Superior temporal gyrus (tissue), 1 donor: ENCODE results near the gene UGT2B7.
"Not testable (repeated sequence)": the region's sequence is repeated elsewhere in the genome, so short reads cannot be mapped to it uniquely, and the experiment has no call there.

Experiments
- DNase-seq: peaks from one replicate; pipeline ENCODE4 v3.0.0-alpha.2; 2016; ENCODE audit errors: extremely low spot score

UGT2B7 gene

DNA sequence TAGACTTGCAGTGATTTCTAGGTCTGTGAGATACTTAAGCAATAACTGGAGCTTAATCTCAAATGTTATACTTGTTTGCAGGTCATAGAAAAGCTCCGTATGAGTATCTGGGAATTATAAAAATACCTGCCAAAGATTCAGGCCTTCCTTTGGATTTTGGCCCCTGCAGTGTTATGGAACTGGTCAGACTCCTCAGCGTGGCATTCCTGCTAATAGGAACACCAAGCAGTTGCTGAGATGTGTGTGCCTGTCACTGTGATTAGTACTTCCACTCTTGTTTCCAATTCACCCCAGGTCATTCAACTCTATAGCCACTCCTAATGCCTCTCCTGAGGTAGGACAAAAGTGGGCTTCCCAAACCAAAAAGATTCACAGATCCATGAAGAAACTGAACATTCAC lies 7.8 kb upstream of the UGT2B7 start:
- DNase-seq: no peak

DNA sequence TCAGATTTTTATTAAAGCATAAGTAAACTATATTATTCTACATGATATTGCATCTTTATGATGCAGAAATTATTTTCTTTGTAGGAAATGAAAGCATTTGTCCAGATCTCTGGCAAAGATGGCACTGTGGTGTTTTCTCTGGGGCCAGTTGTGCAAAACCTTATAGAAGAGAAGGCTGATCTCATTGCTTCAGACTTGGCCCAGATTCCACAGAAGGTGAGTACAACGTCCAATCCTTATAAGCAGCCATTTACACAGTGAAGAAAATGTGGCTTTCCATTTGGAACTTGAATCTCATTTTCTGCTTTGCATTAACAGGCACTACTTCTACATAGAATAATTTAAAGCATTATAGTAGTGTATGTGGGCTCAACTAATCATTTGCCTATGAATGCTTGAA lies 6.9 kb upstream of the UGT2B7 start:
- no peak for DNase-seq

DNA sequence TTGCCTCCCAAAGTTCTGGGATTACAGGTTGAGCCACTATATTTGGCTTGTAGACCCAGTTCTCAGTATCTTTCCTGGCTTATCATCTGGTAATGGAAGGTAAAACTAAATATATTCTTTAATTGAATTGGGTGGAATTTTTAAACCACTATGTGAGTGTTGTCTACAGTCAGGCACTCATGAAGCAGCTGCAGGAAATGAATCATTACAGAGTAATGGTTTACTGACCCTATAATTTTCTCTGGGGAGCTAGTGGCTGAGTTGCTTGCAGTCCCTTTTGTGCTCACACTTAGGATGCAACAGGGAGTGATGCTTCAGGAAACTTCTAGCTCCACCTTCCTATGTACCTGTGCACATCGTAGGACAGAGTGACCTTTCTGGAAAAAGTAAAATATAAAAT lies 4.1 kb upstream of the UGT2B7 start:
- DNase-seq: no peak

DNA sequence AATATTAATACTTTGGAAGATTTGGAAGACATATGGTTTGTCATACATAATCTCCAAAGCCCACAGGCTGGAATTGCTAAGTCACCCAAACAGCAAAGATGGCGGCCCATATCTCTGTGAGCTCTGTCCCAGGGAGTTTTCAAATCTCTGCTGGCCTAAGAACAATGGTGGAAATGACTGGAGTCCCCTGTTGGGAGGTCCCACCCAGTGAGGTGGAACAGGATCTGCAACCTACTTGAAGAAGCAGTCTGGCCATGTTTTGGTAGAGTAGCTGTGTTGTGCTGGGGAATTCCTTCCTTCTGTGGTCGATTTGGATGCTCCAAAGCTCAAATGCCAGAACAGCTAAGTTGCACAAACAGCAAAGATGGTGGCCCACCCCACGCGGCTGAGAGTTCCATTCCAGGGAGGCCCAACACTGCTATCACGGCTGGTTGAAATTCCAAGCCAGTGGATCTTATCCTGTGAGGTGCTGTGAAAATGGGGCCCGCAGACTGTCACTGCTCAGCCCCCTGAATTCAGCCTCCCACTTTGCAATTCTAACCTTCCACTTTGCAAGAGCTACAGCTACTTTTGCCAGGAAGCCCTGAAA lies 3.2 kb upstream of the UGT2B7 start:
- DNase-seq: no peak

DNA sequence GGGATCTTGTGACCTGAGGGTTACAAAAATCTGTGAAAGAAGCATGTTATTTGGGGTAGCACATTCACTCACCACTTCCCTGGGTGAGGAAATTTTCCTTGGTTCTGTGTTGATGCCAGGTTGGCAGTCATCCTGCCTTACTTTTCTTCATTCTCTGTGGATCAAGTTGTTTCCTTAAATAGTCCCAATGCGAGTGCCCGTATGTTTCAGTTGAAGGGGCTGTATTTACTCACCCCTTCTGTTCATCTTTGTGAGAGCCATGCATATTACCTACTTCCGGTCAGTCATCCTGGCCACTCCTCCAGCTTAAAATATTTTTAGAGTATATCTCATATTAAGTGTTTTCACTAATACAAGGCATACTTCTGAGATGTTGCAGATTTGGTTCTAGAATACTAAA lies 2.6 kb upstream of the UGT2B7 start:
- no peak for DNase-seq

DNA sequence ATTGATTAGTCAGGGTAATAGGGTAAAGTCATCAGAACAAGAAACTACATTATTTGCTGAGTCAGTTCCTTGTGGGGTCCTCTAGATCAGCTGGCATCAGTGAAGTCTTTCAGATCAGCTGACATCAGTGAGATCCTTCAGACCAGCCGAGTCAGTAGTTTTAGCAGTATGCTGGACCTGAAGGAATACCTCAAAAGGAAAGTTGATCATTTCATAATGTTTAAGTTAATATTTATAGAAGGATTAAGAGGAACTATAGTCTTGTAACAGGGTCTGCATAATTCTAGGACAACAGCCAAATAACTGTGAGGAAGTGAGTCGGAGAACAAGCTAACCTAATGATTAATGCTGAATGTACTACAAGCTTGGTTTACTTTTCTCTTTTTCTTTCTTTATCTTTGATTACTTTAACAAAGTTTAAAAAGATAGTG lies 958 bp upstream of the UGT2B7 start:
- no peak for DNase-seq

DNA sequence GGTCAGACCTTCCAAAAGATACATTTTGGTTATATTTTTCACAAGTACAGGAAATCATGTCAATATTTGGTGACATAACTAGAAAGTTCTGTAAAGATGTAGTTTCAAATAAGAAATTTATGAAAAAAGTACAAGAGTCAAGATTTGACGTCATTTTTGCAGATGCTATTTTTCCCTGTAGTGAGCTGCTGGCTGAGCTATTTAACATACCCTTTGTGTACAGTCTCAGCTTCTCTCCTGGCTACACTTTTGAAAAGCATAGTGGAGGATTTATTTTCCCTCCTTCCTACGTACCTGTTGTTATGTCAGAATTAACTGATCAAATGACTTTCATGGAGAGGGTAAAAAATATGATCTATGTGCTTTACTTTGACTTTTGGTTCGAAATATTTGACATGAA lies 536 bp downstream of the UGT2B7 start:
- no peak for DNase-seq

DNA sequence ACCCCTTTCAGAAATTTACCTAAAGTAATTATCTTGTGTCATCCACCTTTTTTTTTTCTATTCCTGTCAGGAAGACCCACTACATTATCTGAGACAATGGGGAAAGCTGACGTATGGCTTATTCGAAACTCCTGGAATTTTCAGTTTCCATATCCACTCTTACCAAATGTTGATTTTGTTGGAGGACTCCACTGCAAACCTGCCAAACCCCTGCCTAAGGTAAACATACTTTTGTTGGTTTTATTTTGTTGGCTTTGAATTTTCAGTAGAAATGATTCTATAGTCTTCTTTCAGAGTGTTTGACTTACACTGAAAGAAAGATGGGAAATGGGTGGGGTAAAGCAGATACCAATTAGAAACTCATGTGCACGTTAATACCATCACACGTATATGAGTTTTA lies 2.2 kb downstream of the UGT2B7 start:
- DNase-seq: no peak

DNA sequence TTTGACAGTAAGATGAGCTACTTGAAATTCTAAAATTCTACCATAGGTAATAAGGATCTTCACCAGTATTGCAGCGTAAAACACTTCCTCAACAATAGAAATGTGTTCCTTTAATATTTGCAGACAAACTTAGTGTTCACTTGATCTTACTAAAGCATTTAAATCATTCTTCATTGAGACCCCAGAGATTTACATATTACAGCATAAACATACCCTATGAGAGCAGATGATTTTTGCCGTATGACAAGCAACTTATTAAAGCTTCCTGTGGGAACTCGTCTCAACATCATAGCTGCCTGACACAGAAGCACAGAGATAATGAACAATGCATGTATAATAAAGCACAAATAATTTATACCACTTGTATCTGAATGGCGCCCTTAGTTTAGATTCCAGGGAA lies 3.6 kb downstream of the UGT2B7 start:
- DNase-seq: no peak

DNA sequence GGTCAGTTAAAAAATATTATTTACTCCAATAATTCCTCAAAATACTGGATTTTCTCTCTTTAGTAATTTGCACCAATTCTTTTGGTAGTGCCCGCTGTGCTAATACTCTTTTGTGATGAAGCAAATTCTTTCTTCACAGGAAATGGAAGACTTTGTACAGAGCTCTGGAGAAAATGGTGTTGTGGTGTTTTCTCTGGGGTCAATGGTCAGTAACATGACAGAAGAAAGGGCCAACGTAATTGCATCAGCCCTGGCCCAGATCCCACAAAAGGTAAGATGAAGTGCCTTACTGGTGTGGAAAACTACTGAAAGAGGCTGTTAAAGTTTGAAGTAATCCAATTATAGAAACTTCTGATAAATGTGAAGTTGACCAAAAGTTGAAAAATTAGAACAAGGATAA lies 6.4 kb downstream of the UGT2B7 start:
- DNase-seq: not testable (repeated sequence)

DNA sequence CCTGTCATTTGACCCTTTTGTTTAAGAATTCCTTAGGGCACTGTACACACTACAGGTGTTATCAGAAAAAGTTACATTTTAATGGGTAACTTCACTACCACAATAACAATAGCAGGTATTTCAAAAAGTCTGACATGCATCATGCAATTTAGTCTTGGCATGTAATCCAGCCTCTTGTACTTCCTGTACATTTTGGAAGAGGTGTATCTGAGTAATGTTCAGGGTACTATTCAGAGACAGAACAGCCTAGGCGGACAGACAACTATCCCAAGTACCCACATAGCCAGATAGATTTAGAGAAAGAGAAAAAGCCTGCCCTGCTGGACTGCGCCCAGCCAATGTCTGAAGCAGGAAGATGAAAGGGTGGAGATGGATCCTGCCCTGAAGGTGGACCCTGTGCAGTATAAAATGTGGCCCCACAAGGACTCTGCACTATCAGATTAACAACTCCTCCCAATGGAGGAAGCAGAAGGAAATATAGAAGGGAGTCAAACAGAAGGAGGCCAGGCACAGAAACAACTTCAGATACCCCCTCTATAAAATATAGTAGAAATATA lies 8.5 kb downstream of the UGT2B7 start:
- DNase-seq: no peak

DNA sequence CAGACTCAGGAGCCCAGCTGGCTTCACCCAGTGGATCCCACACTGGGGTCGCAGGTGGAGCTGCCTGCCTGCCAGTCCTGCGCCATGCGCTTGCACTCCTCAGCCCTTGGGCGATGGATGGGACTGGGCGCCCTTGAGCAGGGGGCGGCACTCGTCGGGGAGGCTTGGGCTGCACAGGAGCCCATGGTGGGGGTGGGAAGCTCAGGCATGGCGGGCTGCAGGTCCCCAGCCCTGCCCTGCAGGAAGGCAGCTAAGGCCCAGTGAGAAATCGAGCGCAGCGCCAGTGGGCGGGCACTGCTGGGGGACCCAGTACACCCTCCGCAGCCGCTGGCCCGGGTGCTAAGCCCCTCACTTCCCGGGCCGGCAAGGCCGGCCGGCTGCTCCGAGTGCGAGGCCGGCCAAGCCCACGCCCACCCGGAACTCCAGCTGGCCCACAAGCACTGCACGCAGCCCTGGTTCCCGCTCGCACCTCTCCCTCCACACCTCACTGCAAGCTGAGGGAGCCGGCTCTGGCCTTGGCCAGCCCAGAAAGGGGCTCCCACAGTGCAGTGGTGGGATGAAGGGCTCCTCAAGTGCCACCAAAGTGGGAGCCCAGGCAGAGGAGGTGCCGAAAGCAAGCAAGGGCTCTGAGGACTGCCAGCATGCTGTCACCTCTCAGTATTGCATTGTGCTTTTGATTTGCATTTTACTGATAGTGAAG lies 19.0 kb downstream of the UGT2B7 start:
- DNase-seq: not testable (repeated sequence)

DNA sequence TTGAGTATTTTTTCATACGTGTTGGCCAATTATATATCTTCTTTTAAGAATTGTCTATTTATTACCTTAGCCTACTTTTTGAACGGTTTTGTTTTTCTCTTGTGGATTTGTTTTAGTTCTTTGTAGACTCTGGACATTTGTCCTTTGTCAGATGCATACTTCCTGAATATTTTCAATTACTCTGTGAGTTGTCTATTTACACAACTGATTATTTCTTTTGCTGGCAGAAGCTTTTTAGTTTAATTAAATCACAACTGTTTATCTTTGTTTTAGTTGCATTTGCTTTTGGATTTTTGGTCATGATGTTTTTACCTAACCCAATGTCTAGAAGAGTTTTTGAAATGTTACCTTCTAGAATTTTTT lies 19.6 kb downstream of the UGT2B7 start:
- DNase-seq: no peak

DNA sequence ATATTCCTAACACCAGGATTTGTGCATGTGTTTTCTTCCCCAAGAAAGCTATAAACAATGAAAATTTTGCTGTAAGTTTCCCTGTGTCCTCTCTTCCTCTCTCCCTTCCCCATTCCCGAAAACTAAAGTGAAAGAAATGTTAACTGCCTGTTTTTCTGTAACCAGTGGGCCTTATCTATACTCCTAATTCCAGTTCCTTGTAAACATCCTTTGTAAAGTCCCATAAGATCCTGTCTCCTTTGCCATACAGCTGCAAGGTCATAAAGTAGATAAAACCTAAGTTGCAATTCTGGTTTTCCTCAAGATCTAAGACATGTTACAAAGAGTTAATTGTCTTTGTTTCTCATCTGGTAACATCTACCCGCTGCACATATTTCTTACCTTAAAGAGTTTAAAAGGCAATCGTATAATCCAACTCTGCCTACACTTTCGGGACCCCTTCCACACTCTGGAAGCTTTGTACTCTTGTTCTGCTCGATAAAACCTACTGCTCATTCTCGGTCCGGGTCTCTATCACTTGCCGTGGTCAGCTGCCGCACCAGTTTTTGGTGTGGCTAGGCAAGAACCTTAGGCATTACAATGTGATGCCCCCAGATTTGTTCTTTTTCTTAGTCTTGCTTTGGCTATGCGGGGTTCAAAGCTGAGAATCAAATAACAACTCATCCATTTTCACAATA lies 20.5 kb downstream of the UGT2B7 start:
- no peak for DNase-seq

DNA sequence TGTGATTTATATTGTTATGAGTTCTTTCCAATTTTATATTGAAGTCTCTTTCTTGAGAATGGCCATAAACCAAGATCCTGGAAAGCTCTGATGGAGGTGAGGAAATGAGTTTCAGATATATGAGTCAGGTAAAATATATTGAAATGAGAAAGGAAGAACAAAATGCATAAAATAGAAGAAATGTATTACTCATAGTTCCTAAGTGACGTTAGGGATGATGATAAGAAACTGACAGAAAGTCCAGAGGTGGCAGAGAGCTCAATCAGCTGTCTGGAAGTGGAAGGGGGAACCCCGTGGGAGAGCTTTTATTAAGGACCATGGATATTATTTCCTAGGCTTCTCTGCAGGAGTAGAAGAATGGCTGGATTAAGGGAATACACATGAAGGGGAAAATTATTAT lies 24.6 kb downstream of the UGT2B7 start:
- no peak for DNase-seq

DNA sequence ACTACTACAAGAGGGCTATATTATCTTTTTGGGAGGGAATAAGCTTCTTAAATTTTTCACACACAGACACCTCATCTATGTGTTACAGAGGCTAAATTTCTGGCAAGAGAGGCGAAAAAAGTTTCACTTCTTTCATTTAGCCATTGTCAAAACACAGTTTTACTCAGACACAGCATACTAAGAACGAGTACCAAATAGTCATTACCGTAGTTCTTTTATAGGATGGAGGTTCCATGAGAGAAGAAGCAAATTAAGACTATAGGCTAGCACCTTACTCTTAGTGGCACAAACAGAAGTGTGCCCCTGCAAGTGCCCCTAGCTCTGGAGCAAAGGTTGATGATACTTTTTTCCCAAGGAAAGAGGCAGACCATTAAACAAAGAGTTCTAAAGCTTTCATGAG lies 26.2 kb downstream of the UGT2B7 start:
- DNase-seq: no peak

DNA sequence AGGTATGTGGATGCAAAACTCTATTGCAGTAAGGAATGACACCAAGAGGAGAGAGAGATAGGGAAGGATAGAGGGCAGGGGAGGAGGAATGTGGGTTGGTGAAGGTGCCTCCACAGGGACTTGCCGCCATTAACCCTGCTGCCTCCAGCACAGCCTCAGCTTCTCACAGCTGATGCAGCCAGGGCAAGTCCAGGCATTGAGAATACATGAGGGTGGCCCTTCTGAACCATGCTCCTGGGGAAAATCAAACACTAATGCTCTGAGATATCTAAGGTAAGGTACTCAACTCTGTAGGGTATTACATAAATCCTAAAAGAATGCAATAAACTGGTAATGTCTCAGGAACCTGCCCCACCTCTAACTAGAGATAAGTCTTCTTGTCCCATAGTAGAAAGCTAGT lies 28.7 kb downstream of the UGT2B7 start:
- no peak for DNase-seq

DNA sequence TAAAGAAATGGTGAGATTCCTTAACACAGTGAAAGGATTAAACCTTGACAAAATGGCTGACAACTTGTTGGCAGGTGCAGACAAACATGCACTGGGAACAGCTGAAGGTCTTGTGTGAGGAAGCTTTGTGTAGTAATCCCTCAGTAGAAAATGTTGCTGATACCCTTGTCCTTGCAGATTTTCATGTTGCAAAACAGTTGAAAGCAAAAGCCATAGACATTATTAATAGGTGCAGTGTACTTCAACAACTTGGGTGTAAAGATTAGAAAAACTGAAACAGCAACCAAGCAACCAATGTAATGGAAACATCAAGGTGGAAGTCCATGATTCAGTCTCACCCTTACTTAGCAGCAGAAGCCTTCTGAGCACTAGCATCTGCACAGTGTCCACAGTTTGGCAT lies 29.8 kb downstream of the UGT2B7 start:
- DNase-seq: no peak

DNA sequence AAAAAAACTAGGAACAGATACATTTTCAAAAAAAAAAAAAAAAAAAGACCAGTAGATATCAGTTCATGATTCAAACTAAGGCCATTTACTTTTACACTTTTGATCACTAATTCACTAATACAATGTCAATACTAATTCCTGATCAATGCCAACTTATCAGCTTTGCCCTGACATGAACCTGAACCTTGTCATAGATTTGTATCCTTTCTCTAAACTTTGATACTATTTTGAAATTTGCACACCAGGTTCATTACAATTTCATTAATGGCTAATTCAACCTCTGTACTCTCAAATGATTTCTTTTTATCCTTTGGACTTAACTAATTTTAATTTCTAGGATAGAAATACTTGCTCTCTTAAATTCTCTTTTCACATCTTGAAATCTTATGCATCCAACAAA lies 37.7 kb downstream of the UGT2B7 start:
- no peak for DNase-seq

DNA sequence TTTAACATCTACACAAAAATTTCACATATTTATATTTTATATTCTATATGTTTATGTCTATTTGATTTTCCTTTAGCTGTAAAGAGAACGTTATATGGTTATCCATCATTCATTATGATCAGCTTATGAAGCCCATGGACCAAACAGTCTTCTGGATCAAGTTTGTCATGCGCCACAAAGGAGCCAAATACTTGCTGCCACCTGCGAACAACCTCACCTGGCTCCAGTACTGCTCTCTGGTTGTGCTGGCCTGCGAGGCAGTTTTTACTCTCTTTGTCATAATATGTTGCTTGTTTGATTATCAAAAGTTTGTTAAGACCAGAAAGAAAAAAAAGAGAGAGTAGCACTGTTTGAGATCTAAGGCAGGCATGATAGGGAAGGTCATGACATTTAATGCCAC lies 38.2 kb downstream of the UGT2B7 start:
- DNase-seq: no peak

DNA sequence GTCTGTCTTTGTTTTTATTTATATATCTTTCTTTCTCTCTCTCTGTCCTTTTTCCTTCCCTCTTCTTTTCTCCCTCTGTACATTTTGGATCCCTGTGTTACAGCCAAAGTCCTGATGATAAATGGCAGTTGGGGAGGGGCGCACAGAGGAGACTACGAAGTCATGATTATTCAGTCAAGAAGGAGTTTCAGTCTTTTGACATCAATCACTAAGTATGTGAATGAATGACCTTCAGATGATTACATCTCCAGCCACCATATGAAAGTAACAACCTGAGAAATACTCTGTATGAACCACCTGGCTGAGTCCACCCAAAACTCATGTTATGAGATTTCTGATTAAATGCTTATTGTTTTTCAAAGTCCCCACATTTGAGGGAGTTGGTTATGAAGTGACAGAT lies 45.0 kb downstream of the UGT2B7 start:
- DNase-seq: no peak

DNA sequence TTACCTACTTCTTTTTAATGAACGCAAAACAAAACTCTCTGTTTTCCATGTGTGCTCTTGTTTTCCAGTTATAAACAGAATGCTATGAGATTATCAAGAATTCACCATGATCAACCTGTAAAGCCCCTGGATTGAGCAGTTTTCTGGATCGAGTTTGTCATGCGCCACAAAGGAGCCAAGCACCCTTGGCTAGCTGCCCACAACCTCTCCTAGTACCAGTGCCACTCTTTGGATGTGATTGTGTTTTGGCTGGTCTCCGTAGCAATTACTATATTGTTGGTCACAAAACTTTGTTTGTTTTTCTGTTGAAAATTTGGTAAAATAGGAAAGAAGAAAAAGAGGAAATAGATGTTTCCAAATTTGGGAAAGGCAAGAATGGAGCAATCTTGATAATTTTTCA lies 51.1 kb downstream of the UGT2B7 start:
- no peak for DNase-seq

DNA sequence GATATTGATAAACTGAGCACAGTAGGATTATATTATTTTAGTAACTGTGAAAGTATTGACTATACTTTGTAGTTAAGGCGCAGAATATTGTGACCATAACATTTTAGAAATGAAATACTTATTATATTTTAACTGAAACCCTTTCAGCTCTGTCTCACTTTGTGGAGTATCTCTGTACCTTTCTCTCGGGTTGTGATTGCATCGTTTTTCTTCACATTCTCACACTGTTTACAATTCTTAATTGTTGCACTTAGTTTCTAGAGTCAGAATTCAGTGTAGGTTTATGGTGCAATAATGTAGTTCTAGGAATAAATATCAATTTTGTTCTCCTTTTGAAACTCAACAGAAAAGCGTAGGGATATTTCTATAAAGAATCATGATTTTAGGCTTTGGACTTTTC lies 57.7 kb downstream of the UGT2B7 start:
- DNase-seq: no peak
